ENCODE results near the gene RAB27A. TPM values are rescaled to one million over a fixed set of nuclear protein-coding genes. Genes with fewer than 3 reads are reported as not detected.

RAB27A gene
- total and polyA plus RNA-seq, 9 of the 15 experiments (the other 6 are each of a cell fraction or from before 2014, with no cell fraction given): 31.5 to 171 (median 80.4) TPM

- TF ChIP-seq UBTF (IDR thresholded peaks at IDR 0.05; ENCODE audit: borderline replicate concordance in 1 of 2, low read depth in 2 of 2, low read length in 2 of 2): peak; percentile 62 to 85; a peak in 1 of 4 replicates
- peak; percentile 80; the same call in 1 of the 2 replicates for TF ChIP-seq ESRRA (IDR thresholded peaks at IDR 0.05; ENCODE audit: borderline replicate concordance, low read depth)
- peak; percentile 51; the same call in 1 of the 2 replicates for TF ChIP-seq ZBTB33 (CRISPR knock-in tag; IDR thresholded peaks at IDR 0.05)
- no peak for TF ChIP-seq FIP1L1 (IDR thresholded peaks at IDR 0.05; ENCODE audit: low read depth, low read length, poor library complexity, severe bottlenecking)
- TF ChIP-seq ELK1 (CRISPR knock-in tag; IDR thresholded peaks at IDR 0.05): no peak
- peak; percentile 99 for TF ChIP-seq ETV1 (tag; conservative IDR thresholded peaks at IDR 0.05; ENCODE audit: low read depth)
- TF ChIP-seq NFIC (IDR thresholded peaks at IDR 0.05): peak; percentile 73
- no peak for TF ChIP-seq CHD4 (IDR thresholded peaks at IDR 0.05; ENCODE audit: insufficient read depth, insufficient replicate concordance, low read depth, low read length, poor library complexity, severe bottlenecking)
- no peak for TF ChIP-seq ZBTB1 (CRISPR knock-in tag; IDR thresholded peaks at IDR 0.05; ENCODE audit: borderline replicate concordance, low read depth)
- no peak for TF ChIP-seq TCF15 (CRISPR knock-in tag; IDR thresholded peaks at IDR 0.05)
- TF ChIP-seq POLR2G (IDR thresholded peaks at IDR 0.05; ENCODE audit: low read depth, low read length): peak; percentile 95
- peak; percentile 82 for TF ChIP-seq POLR2AphosphoS5 (IDR thresholded peaks at IDR 0.05; ENCODE audit: control insufficient read depth, insufficient read depth, low read depth, low read length)
- TF ChIP-seq EHMT2 (IDR thresholded peaks at IDR 0.05): peak; percentile 89
- TF ChIP-seq PTBP1 (IDR thresholded peaks at IDR 0.05; ENCODE audit: low read depth, low read length): no peak
- no peak for TF ChIP-seq POLR3G (IDR thresholded peaks at IDR 0.05; ENCODE audit: extremely low read depth, insufficient read length, insufficient replicate concordance)
- no peak for TF ChIP-seq LEF1 (IDR thresholded peaks at IDR 0.05)
- peak; percentile 61; the same call in 1 of the 2 replicates for TF ChIP-seq ZKSCAN8 (CRISPR knock-in tag; IDR thresholded peaks at IDR 0.05)
- no peak for TF ChIP-seq KAT2B (IDR thresholded peaks at IDR 0.05; ENCODE audit: low read depth, low read length)
- TF ChIP-seq DACH1 (IDR thresholded peaks at IDR 0.05; ENCODE audit: partially characterized antibody): no peak
- no peak for TF ChIP-seq YBX1 (IDR thresholded peaks at IDR 0.05)
Measured at GRCh38 chr15:55318588-55319494, 29.2 kb upstream of the RAB27A start, which contains the start of the genes PIGB and PIGBOS1 (continued).
